ENCODE data around the gene HOXC6. TPM values are rescaled to one million over a fixed set of nuclear protein-coding genes. Genes with fewer than 3 reads are reported as not detected.
"Not testable (repeated sequence)": the region's sequence is repeated elsewhere in the genome, so short reads cannot be mapped to it uniquely, and the experiment has no call there.

Gene HOXC6
- total RNA-seq, 4 donors from 2014 or later = 0.48 TPM; not detected in 3

- Histone ChIP-seq H3K27ac (no peak overlapping the region), H3K4me3 (no peak overlapping the region), H3K27me3 (peaks cover 76% of the 10 kb centered on the region), H3K36me3 (no peaks in the 10 kb centered on the region), H3K4me1 (no peaks in the 10 kb centered on the region), H3K9me3 (no peaks in the 10 kb centered on the region)
- WGBS, 2 donors (ENCODE audit: low coverage in 1 of 2) = 75 to 81% methylated on average over 6 of the region's 6 CpGs
- in situ Hi-C loops (cut with MboI; ENCODE audit: low pct_ligation_motif_present in 1 of 4, low pct_unique_long_range_greater_than_20kb in 1 of 4, low sequenced_read_pairs in 3 of 4) (no loop called here), intact Hi-C loops (cut with DNase I; ENCODE audit: low total_unique reads) (no loop called here)
- no peak for DNase-seq
- TF ChIP-seq POLR2A (IDR thresholded peaks at IDR 0.05) = no peak
- no peak for TF ChIP-seq POLR2AphosphoS5 (IDR thresholded peaks at IDR 0.05)
- TF ChIP-seq EP300 (IDR thresholded peaks at IDR 0.05; ENCODE audit: low read depth) = no peak
Measured at GRCh38 chr12:54074308-54074707, 46.1 kb downstream of the HOXC6 start.

- intact Hi-C loops (cut with DNase I; ENCODE audit: low total_unique reads) = no loop called here
- Histone ChIP-seq H3K27ac (no peak overlapping the region), H3K27me3 (peaks cover 80% of the 10 kb centered on the region), H3K36me3 (no peaks in the 10 kb centered on the region), H3K9me3 (no peaks in the 10 kb centered on the region), H3K4me3 (no peak overlapping the region), H3K4me1 (no peaks in the 10 kb centered on the region)
- no peak for DNase-seq
- in situ Hi-C loops (cut with MboI; ENCODE audit: low pct_ligation_motif_present in 1 of 4, low pct_unique_long_range_greater_than_20kb in 1 of 4, low sequenced_read_pairs in 3 of 4) = no loop called here
- 51 to 60% methylated on average over 1 to 6 of the region's 6 CpGs for WGBS, 2 donors (ENCODE audit: low coverage in 1 of 2)
- TF ChIP-seq EP300 (IDR thresholded peaks at IDR 0.05; ENCODE audit: low read depth) (no peak), POLR2AphosphoS5 (IDR thresholded peaks at IDR 0.05) (no peak), POLR2A (IDR thresholded peaks at IDR 0.05) (no peak)
- TF ChIP-seq, protein P1, sequence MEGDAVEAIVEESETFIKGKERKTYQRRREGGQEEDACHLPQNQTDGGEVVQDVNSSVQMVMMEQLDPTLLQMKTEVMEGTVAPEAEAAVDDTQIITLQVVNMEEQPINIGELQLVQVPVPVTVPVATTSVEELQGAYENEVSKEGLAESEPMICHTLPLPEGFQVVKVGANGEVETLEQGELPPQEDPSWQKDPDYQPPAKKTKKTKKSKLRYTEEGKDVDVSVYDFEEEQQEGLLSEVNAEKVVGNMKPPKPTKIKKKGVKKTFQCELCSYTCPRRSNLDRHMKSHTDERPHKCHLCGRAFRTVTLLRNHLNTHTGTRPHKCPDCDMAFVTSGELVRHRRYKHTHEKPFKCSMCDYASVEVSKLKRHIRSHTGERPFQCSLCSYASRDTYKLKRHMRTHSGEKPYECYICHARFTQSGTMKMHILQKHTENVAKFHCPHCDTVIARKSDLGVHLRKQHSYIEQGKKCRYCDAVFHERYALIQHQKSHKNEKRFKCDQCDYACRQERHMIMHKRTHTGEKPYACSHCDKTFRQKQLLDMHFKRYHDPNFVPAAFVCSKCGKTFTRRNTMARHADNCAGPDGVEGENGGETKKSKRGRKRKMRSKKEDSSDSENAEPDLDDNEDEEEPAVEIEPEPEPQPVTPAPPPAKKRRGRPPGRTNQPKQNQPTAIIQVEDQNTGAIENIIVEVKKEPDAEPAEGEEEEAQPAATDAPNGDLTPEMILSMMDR (IDR thresholded peaks at IDR 0.05) = no peak
Measured at GRCh38 chr12:54075409-54075808, 47.2 kb downstream of the HOXC6 start.

GRCh38 chr12:54075974-54076373 lies 47.7 kb downstream of the HOXC6 start:
- Histone ChIP-seq H3K27ac (no peak overlapping the region), H3K4me1 (no peaks in the 10 kb centered on the region), H3K27me3 (peaks cover 77% of the 10 kb centered on the region), H3K36me3 (no peaks in the 10 kb centered on the region), H3K4me3 (no peak overlapping the region), H3K9me3 (no peaks in the 10 kb centered on the region)
- in situ Hi-C loops (cut with MboI; ENCODE audit: low pct_ligation_motif_present in 1 of 4, low pct_unique_long_range_greater_than_20kb in 1 of 4, low sequenced_read_pairs in 3 of 4) (no loop called here), intact Hi-C loops (cut with DNase I; ENCODE audit: low total_unique reads) (no loop called here)
- TF ChIP-seq EP300 (IDR thresholded peaks at IDR 0.05; ENCODE audit: low read depth) (no peak), POLR2A (IDR thresholded peaks at IDR 0.05) (no peak), POLR2AphosphoS5 (IDR thresholded peaks at IDR 0.05) (no peak)
- TF ChIP-seq, protein P1 (IDR thresholded peaks at IDR 0.05) = no peak
- no peak for DNase-seq

GRCh38 chr12:54077843-54078242 lies 49.6 kb downstream of the HOXC6 start:
- in situ Hi-C loops (cut with MboI; ENCODE audit: low pct_ligation_motif_present in 1 of 4, low pct_unique_long_range_greater_than_20kb in 1 of 4, low sequenced_read_pairs in 3 of 4); H3K9me3 ChIP-seq; intact Hi-C loops (cut with DNase I; ENCODE audit: low total_unique reads); DNase-seq; H3K36me3 ChIP-seq; H3K4me1 ChIP-seq; H3K4me3 ChIP-seq: not testable (repeated sequence)
- Histone ChIP-seq H3K27me3 (peaks cover 68% of the 10 kb centered on the region), H3K27ac (peak overlapping the region; percentile 6 to 77 (median 36))
- WGBS, 2 donors (ENCODE audit: low coverage in 1 of 2) = 10 to 72% methylated on average over 3 to 10 of the region's 10 CpGs

DNA sequence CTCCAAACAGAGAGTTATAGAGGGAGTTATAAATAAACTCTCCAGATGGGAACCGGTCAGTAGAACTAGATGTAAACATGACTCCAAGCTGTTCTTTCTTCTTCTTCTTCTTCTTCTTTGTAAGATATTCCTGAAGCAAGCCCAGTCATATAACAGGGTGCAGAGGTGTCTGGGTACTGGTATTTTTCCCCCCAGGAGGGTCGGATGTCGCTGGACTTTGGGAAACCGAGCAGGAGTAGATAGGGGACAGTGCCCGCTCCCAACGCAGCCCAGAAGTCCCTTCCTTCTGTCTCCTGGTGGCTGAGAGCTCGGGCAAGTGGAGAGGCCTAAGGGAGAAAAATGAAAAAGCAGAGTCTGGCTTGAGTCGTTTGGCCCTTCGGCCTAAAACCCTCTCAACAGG lies 50.9 kb downstream of the HOXC6 start:
- intact Hi-C loops (cut with DNase I; ENCODE audit: low total_unique reads); DNase-seq; H3K9me3 ChIP-seq; H3K4me1 ChIP-seq; in situ Hi-C loops (cut with MboI; ENCODE audit: low pct_ligation_motif_present in 1 of 4, low pct_unique_long_range_greater_than_20kb in 1 of 4, low sequenced_read_pairs in 3 of 4); H3K36me3 ChIP-seq: not testable (repeated sequence)
- H3K4me3 ChIP-seq = peak overlapping the region in 1 of 4 donors; percentile 14
- H3K27me3 ChIP-seq = peaks cover 66% of the 10 kb centered on the region
- 81% methylated on average over 9 of the region's 9 CpGs; no CpG with 5 or more reads in 1 of the 2 donors for WGBS, 2 donors (ENCODE audit: low coverage in 1 of 2)
- H3K27ac ChIP-seq = peak overlapping the region; percentile 29 to 77 (median 50)

Small RNA genes lying within 50 kb of the gene (small RNA-seq; reads per million reads assigned to genes)
- 0 reads per million in 4 donors for gene HOXC5
- gene MIR196A2 = 94.5 to 249 (median 122) reads per million in 4 donors
- 0.24 to 2.5 (median 1.1) reads per million in 4 donors for gene MIR615

Other genes starting within 250 kb of the HOXC6 start
- not detected for gene HOXC13, start 89.6 kb upstream of the HOXC6 start, total RNA-seq
- not detected for gene HOXC12, start 73.5 kb upstream of the HOXC6 start, total RNA-seq
- not detected for gene HOXC11, start 55.3 kb upstream of the HOXC6 start, total RNA-seq
- gene HOTAIR, start 53.5 kb upstream of the HOXC6 start, total RNA-seq = not detected
- gene HOXC10, start 43.3 kb upstream of the HOXC6 start, total RNA-seq = not detected
- not detected for gene HOXC9, start 28.3 kb upstream of the HOXC6 start, total RNA-seq
- not detected for gene HOXC8, start 19.5 kb upstream of the HOXC6 start, total RNA-seq
- gene HOXC5, start 4.6 kb downstream of the HOXC6 start, total RNA-seq = under 1 TPM in 2 of 4 donors, not detected in 2; 0.27 to 0.60 TPM
- gene HOXC4, start 25.4 kb downstream of the HOXC6 start, total RNA-seq = under 1 TPM in 2 of 4 donors, not detected in 2; 0.64 to 0.68 TPM
- gene SMUG1, start 160.5 kb downstream of the HOXC6 start, total RNA-seq = 10 to 100 TPM; 46.0 to 91.3 (median 50.1) TPM